Fibroblast of lung (primary cell): ENCODE data around the gene LSM7. TPM values are rescaled to one million over a fixed set of nuclear protein-coding genes. Genes with fewer than 3 reads are reported as not detected.
A peak's percentile ranks its signal among the peaks of the same experiment; 100 is the strongest.

ENCODE experiments used
- DNase-seq, 2 donors: peaks; one replicate each; pipeline versions ENCODE4 v3.0.0 to v3.0.0-alpha.2; 2010; ENCODE audit warnings: low read depth in 2 of 2
- H2AFZ ChIP-seq: 2 replicates; pipeline ENCODE4 v1.5.1; 2012; ENCODE audit warnings: low read length, control low read depth, inconsistent platforms
- H3K27ac ChIP-seq: 2 replicates; pipeline ENCODE4 v1.5.1; 2011; ENCODE audit warnings: low read length, control low read depth; ENCODE audit not compliant: insufficient read depth
- H3K27me3 ChIP-seq: 2 replicates; pipeline ENCODE4 v1.5.1; 2011; ENCODE audit warnings: mild to moderate bottlenecking, low read length; ENCODE audit not compliant: control insufficient read depth, insufficient read depth
- H3K36me3 ChIP-seq: 2 replicates; pipeline ENCODE4 v1.5.1; 2011; ENCODE audit warnings: low read length; ENCODE audit not compliant: control insufficient read depth, insufficient read depth
- H3K4me1 ChIP-seq: 2 replicates; pipeline ENCODE4 v1.5.1; 2011; ENCODE audit warnings: low read length; ENCODE audit not compliant: control insufficient read depth, insufficient read depth; ENCODE audit errors: extremely low read depth
- H3K4me2 ChIP-seq: 2 replicates; pipeline ENCODE4 v1.5.1; 2011; ENCODE audit warnings: low read length, control low read depth; ENCODE audit not compliant: insufficient read depth; ENCODE audit errors: extremely low read depth
- H3K4me3 ChIP-seq, 4 experiments: fragments of 200-600 bp in 1 of 4; sonication (generic) in 1 of 4; replicated peaks in 1 of 4; 2 replicates each; pipeline ENCODE4 v1.5.1; 2011 to 2016; ENCODE audit warnings: low read length in 4 of 4, low read depth in 3 of 4, mild to moderate bottlenecking in 3 of 4, control low read depth in 2 of 4, inconsistent platforms in 1 of 4, mixed read lengths in 1 of 4; ENCODE audit not compliant: insufficient read depth in 1 of 4; ENCODE audit errors: control extremely low read depth in 1 of 4
- H3K79me2 ChIP-seq: 2 replicates; pipeline ENCODE4 v1.5.1; 2012; ENCODE audit warnings: mild to moderate bottlenecking, low read length, inconsistent platforms; ENCODE audit not compliant: control insufficient read depth, insufficient read depth
- H3K9ac ChIP-seq: 2 replicates; pipeline ENCODE4 v1.5.1; 2011; ENCODE audit warnings: mild to moderate bottlenecking, low read length, control low read depth; ENCODE audit not compliant: insufficient read depth
- H3K9me3 ChIP-seq: 2 replicates; pipeline ENCODE4 v1.5.1; 2012; ENCODE audit warnings: low read depth, low read length; ENCODE audit not compliant: control insufficient read depth, insufficient read depth
- H4K20me1 ChIP-seq: 2 replicates; pipeline ENCODE4 v1.5.1; 2011; ENCODE audit warnings: low read length; ENCODE audit not compliant: control insufficient read depth, insufficient read depth; ENCODE audit errors: extremely low read depth
- CTCF ChIP-seq, 2 donors: IDR thresholded peaks in 1 of 2; conservative IDR thresholded peaks in 1 of 2; 1 replicate in 1 of 2; 2 replicates in 1 of 2; pipeline ENCODE4 v1.5.1; 2011 to 2012; ENCODE audit warnings: low read length in 2 of 2, control low read depth in 1 of 2, inconsistent platforms in 1 of 2, low read depth in 1 of 2, mild to moderate bottlenecking in 1 of 2
- EZH2 ChIP-seq: IDR thresholded peaks from 2 replicates; pipeline ENCODE4 v1.5.1; 2012; ENCODE audit warnings: low read length, control low read depth, mild to moderate bottlenecking; ENCODE audit errors: missing control alignments
- polyA plus RNA-seq, 2 donors: library from polyadenylated mRNA; depleted of rRNA in 1 of 2; stranded (reverse) in 1 of 2; unstranded in 1 of 2; fragments of >200 nt; gene quantifications; 2 replicates each; pipeline ENCODE4 v1.2.1, GENCODE V29; 2011 to 2012; ENCODE audit warnings: missing spikeins in 1 of 2
- total RNA-seq: library from RNA; depleted of rRNA; stranded (reverse); fragments of >200 nt; gene quantifications from 2 replicates; pipeline ENCODE4 v1.2.1, GENCODE V29; 2014

Gene LSM7
- total and polyA plus RNA-seq, 2 donors (not counting 1 experiment from before 2014, with no cell fraction given): 43.1 to 182 TPM

GRCh38 chr19:2286402-2287140 lies 41.8 kb downstream of the LSM7 start:
- H3K9me3 ChIP-seq: no peaks in the 10 kb centered on the region
- H3K79me2 ChIP-seq: no peaks in the 10 kb centered on the region
- no peak overlapping the region for H3K4me3 ChIP-seq
- TF ChIP-seq CTCF (conservative IDR thresholded peaks at IDR 0.05 in 1 of 2, IDR thresholded peaks at IDR 0.05 in 1 of 2; ENCODE audit: low read depth in 1 of 2, low read length in 2 of 2) (no peak), EZH2 (no peak)
- no peak overlapping the region for H3K9ac ChIP-seq
- no peaks in the 10 kb centered on the region for H3K4me1 ChIP-seq
- H3K4me2 ChIP-seq: no peak overlapping the region
- no peaks in the 10 kb centered on the region for H4K20me1 ChIP-seq
- H3K36me3 ChIP-seq: no peaks in the 10 kb centered on the region
- H3K27ac ChIP-seq: no peak overlapping the region
- no peak overlapping the region for H2AFZ ChIP-seq
- peaks cover 32% of the 10 kb centered on the region for H3K27me3 ChIP-seq
- DNase-seq: no peak

GRCh38 chr19:2283835-2284507 lies 44.4 kb downstream of the LSM7 start:
- Histone ChIP-seq H2AFZ (no peak overlapping the region), H3K4me3 (no peak overlapping the region), H3K9me3 (no peaks in the 10 kb centered on the region), H3K4me1 (no peaks in the 10 kb centered on the region), H3K27ac (no peak overlapping the region), H3K9ac (no peak overlapping the region), H3K27me3 (peaks cover 7% of the 10 kb centered on the region), H3K79me2 (no peaks in the 10 kb centered on the region), H3K4me2 (no peak overlapping the region), H4K20me1 (no peaks in the 10 kb centered on the region), H3K36me3 (no peaks in the 10 kb centered on the region)
- DNase-seq: no peak
- no peak for TF ChIP-seq EZH2
- TF ChIP-seq CTCF (conservative IDR thresholded peaks at IDR 0.05 in 1 of 2, IDR thresholded peaks at IDR 0.05 in 1 of 2; ENCODE audit: low read depth in 1 of 2, low read length in 2 of 2): no peak

GRCh38 chr19:2282862-2283237 lies 45.5 kb downstream of the LSM7 start:
- Histone ChIP-seq H3K9ac (no peak overlapping the region), H2AFZ (no peak overlapping the region), H3K79me2 (no peaks in the 10 kb centered on the region), H3K4me1 (no peaks in the 10 kb centered on the region), H3K4me3 (no peak overlapping the region), H3K27me3 (no peaks in the 10 kb centered on the region), H3K27ac (no peak overlapping the region), H4K20me1 (no peaks in the 10 kb centered on the region), H3K36me3 (no peaks in the 10 kb centered on the region), H3K4me2 (peak overlapping the region; percentile 38), H3K9me3 (no peaks in the 10 kb centered on the region)
- no peak for TF ChIP-seq CTCF (conservative IDR thresholded peaks at IDR 0.05 in 1 of 2, IDR thresholded peaks at IDR 0.05 in 1 of 2; ENCODE audit: low read depth in 1 of 2, low read length in 2 of 2)
- no peak for TF ChIP-seq EZH2
- no peak for DNase-seq
